H9 (cell line): ENCODE data around the gene NAIF1. TPM values are rescaled to one million over a fixed set of nuclear protein-coding genes. Genes with fewer than 3 reads are reported as not detected.

ENCODE experiments used
- DNase-seq: peaks from one replicate; pipeline ENCODE4 v3.0.0-alpha.2; 2017
- H2AFZ ChIP-seq: one replicate; pipeline ENCODE4 v1.6.1; 2013; ENCODE audit warnings: mild to moderate bottlenecking, low read length, control low read depth, moderate library complexity
- H2AK5ac ChIP-seq: 2 replicates; pipeline ENCODE4 v1.6.1; 2013; ENCODE audit warnings: low read length, control low read depth, mixed read lengths; ENCODE audit not compliant: insufficient read length
- H2BK120ac ChIP-seq: one replicate; pipeline ENCODE4 v1.6.1; 2013; ENCODE audit warnings: low read depth, mild to moderate bottlenecking, low read length, control low read depth, inconsistent platforms; ENCODE audit not compliant: poor library complexity, severe bottlenecking
- H2BK12ac ChIP-seq: 2 replicates; pipeline ENCODE4 v1.6.1; 2013; ENCODE audit warnings: low read length, control low read depth, mixed read lengths, low read depth; ENCODE audit not compliant: insufficient read length
- H2BK15ac ChIP-seq: 2 replicates; pipeline ENCODE4 v1.6.1; 2013; ENCODE audit warnings: low read depth, low read length, control low read depth
- H2BK20ac ChIP-seq: one replicate; pipeline ENCODE4 v1.6.1; 2013; ENCODE audit warnings: low read depth, mild to moderate bottlenecking, low read length, control low read depth, inconsistent platforms; ENCODE audit not compliant: poor library complexity, severe bottlenecking
- H2BK5ac ChIP-seq: 2 replicates; pipeline ENCODE4 v1.6.1; 2013; ENCODE audit warnings: low read length, control low read depth, mixed read lengths; ENCODE audit not compliant: insufficient read length
- H3K14ac ChIP-seq: 2 replicates; pipeline ENCODE4 v1.6.1; 2013; ENCODE audit warnings: low read length, control low read depth; ENCODE audit not compliant: insufficient read depth
- H3K18ac ChIP-seq: 2 replicates; pipeline ENCODE4 v1.6.1; 2013; ENCODE audit warnings: low read depth, mild to moderate bottlenecking, mixed read lengths, low read length, control low read depth; ENCODE audit not compliant: insufficient read length
- H3K23ac ChIP-seq: 2 replicates; pipeline ENCODE4 v1.6.1; 2013; ENCODE audit warnings: low read length, control low read depth, mixed read lengths, low read depth; ENCODE audit not compliant: insufficient read length
- H3K23me2 ChIP-seq: 2 replicates; pipeline ENCODE4 v1.6.1; 2013; ENCODE audit warnings: low read depth, mild to moderate bottlenecking, mixed read lengths, low read length, control low read depth; ENCODE audit not compliant: insufficient read length, poor library complexity, severe bottlenecking
- H3K27ac ChIP-seq: 2 replicates; pipeline ENCODE4 v1.5.1; 2013; ENCODE audit warnings: low read length, control low read depth, mixed read lengths, low read depth; ENCODE audit not compliant: insufficient read length
- H3K27me3 ChIP-seq: 2 replicates; pipeline ENCODE4 v1.6.1; 2013; ENCODE audit warnings: low read length, control low read depth, inconsistent platforms; ENCODE audit not compliant: insufficient read depth
- H3K4ac ChIP-seq: 2 replicates; pipeline ENCODE4 v1.6.1; 2013; ENCODE audit warnings: low read depth, mild to moderate bottlenecking, control low read depth, inconsistent platforms, low read length, moderate library complexity
- H3K4me1 ChIP-seq: 2 replicates; pipeline ENCODE4 v1.6.1; 2013; ENCODE audit warnings: low read length, control low read depth, inconsistent platforms; ENCODE audit not compliant: insufficient read depth
- H3K4me2 ChIP-seq: 2 replicates; pipeline ENCODE4 v1.6.1; 2013; ENCODE audit warnings: low read length, control low read depth, mixed read lengths; ENCODE audit not compliant: insufficient read length, insufficient read depth
- H3K56ac ChIP-seq: 2 replicates; pipeline ENCODE4 v1.6.1; 2013; ENCODE audit warnings: low read depth, mild to moderate bottlenecking, mixed read lengths, low read length, control low read depth; ENCODE audit not compliant: insufficient read length
- H3K79me1 ChIP-seq: 2 replicates; pipeline ENCODE4 v1.6.1; 2013; ENCODE audit warnings: low read depth, mild to moderate bottlenecking, moderate library complexity, low read length, control low read depth, inconsistent platforms; ENCODE audit not compliant: insufficient read depth, poor library complexity, severe bottlenecking
- H3K79me2 ChIP-seq: 2 replicates; pipeline ENCODE4 v1.6.1; 2013; ENCODE audit warnings: low read length, control low read depth, inconsistent platforms; ENCODE audit not compliant: insufficient read depth
- H3K9ac ChIP-seq: 2 replicates; pipeline ENCODE4 v1.6.1; 2013; ENCODE audit warnings: low read length, control low read depth, mixed read lengths; ENCODE audit not compliant: insufficient read length; ENCODE audit errors: extremely low read depth
- H3K9me3 ChIP-seq: one replicate; pipeline ENCODE4 v1.6.1; 2013; ENCODE audit warnings: low read depth, low read length, inconsistent platforms; ENCODE audit not compliant: control insufficient read depth
- H3T11ph ChIP-seq: one replicate; pipeline ENCODE4 v1.6.1; 2013; ENCODE audit warnings: mild to moderate bottlenecking, low read length, control low read depth, inconsistent platforms
- H4K20me1 ChIP-seq: one replicate; pipeline ENCODE4 v1.6.1; 2013; ENCODE audit not compliant: control insufficient read depth, insufficient read length, insufficient read depth
- H4K5ac ChIP-seq: 2 replicates; pipeline ENCODE4 v1.6.1; 2013; ENCODE audit warnings: low read depth, mild to moderate bottlenecking, mixed read lengths, low read length, control low read depth; ENCODE audit not compliant: insufficient read length
- H4K8ac ChIP-seq: replicated peaks from 2 replicates; pipeline ENCODE4 v1.6.1; 2013; ENCODE audit warnings: low read length, control low read depth, mixed read lengths, low read depth; ENCODE audit not compliant: insufficient read length
- H4K91ac ChIP-seq: 2 replicates; pipeline ENCODE4 v1.6.1; 2013; ENCODE audit warnings: low read depth, mild to moderate bottlenecking, moderate library complexity, mixed read lengths, low read length, control low read depth; ENCODE audit not compliant: insufficient read length
- H3K27ac Mint-ChIP-seq, 3 experiments: 2 replicates in 2 of 3; 3 replicates in 1 of 3; pipeline ENCODE4 v1.8.0; 2020 to 2021; ENCODE audit warnings: mixed read lengths in 3 of 3, mild to moderate bottlenecking in 1 of 3, moderate library complexity in 1 of 3
- H3K27me3 Mint-ChIP-seq: 2 replicates; pipeline ENCODE4 v1.8.0; 2021; ENCODE audit warnings: low read depth, mild to moderate bottlenecking, moderate library complexity, mixed read lengths
- H3K36me3 Mint-ChIP-seq, 3 experiments: 2 replicates in 2 of 3; 3 replicates in 1 of 3; pipeline ENCODE4 v1.8.0; 2020 to 2021; ENCODE audit warnings: low read depth in 3 of 3, mixed read lengths in 3 of 3; ENCODE audit not compliant: insufficient read depth in 1 of 3
- H3K4me1 Mint-ChIP-seq, 2 experiments: 2 replicates each; pipeline ENCODE4 v1.8.0; 2020; ENCODE audit warnings: mixed read lengths in 2 of 2
- H3K4me3 Mint-ChIP-seq, 2 experiments: 2 replicates in 1 of 2; 3 replicates in 1 of 2; pipeline ENCODE4 v1.8.0; 2020 to 2021; ENCODE audit warnings: mild to moderate bottlenecking in 2 of 2, mixed read lengths in 2 of 2, moderate library complexity in 1 of 2
- H3K9me3 Mint-ChIP-seq, 2 experiments: 2 replicates in 1 of 2; 3 replicates in 1 of 2; pipeline ENCODE4 v1.8.0; 2020; ENCODE audit warnings: mild to moderate bottlenecking in 2 of 2, mixed read lengths in 2 of 2, moderate library complexity in 1 of 2
- WGBS: extraction: QIAGEN DNeasy Blood & Tissue Kit; methylation state at CpG from one replicate; pipeline ENCODE4 v1.1.7; 2013; ENCODE audit warnings: missing lambda C conversion rate, low lambda C conversion rate, mixed read lengths; ENCODE audit not compliant: insufficient read length; ENCODE audit errors: extremely low coverage; 5-methylcytosine and 5-hydroxymethylcytosine counted together
- total RNA-seq: library from RNA; stranded (reverse); gene quantifications from 2 replicates; pipeline ENCODE4 v1.2.1, GENCODE V29; 2021
- TF ChIP-seq, protein P1 (sequence below): fragments of 200-600 bp; sonication (generic); conservative IDR thresholded peaks from 3 replicates; pipeline ENCODE4 v1.8.0; 2021; ENCODE audit warnings: antibody characterized with exemption, mild to moderate bottlenecking

Gene NAIF1
- total RNA-seq, 1 experiment from 2014 or later: 6.3 TPM

DNA sequence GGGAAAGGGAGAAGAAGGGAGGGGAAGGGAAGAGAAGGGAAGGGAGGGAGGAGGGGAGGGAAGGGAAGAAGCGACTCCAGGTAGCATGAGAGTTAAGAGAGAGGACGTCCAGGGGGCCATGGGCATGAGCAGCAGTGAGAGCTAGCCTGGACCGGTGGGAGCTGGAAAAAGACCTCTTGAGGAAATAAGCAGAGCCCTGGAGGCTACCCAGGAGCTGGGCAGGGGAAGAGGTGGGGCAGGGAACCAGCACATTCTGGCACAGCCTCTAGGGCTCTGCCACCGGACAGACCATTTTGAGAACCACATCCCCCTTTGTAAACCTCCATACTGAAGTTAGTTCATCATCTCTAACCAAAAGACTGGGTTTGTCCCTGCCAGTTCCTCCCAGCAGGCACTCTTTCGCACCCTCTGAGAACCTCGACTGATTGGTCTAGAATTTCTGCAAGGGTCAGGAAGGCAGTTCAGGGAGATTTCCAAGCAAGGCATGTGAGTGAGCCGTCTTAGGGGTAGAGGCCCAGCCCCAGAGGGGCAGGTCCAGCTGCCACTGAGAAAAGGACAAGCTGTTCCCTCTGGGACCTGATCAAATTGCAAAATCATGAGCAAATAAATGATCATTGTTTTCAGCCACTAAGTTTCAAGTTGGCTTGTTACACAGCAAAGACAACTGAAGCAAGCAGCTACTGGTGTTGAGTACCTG, 11.6 kb downstream of the NAIF1 start:
- Histone ChIP-seq H2BK20ac (no peak overlapping the region), H4K8ac (no peak overlapping the region), H4K20me1 (no peaks in the 10 kb centered on the region), H3K14ac (0 out of 2 replicates have a peak overlapping the region, but pooled peaks have one; percentile 34), H3K56ac (no peak overlapping the region), H3T11ph (no peak overlapping the region), H3K23ac (no peak overlapping the region), H2AFZ (no peak overlapping the region), H3K9me3 (no peaks in the 10 kb centered on the region), H3K4ac (no peak overlapping the region), H3K4me1 (peaks cover 3% of the 10 kb centered on the region; the same call in 1 of the 2 replicates), H3K79me1 (no peaks in the 10 kb centered on the region), H3K23me2 (no peaks in the 10 kb centered on the region), H3K9ac (no peak overlapping the region), H3K4me2 (no peak overlapping the region), H2AK5ac (no peak overlapping the region), H3K18ac (no peak overlapping the region), H2BK15ac (no peak overlapping the region), H4K91ac (no peak overlapping the region), H3K79me2 (no peaks in the 10 kb centered on the region), H3K27ac (no peak overlapping the region), H4K5ac (no peak overlapping the region), H2BK12ac (no peak overlapping the region), H3K27me3 (no peaks in the 10 kb centered on the region), H2BK120ac (no peak overlapping the region), H2BK5ac (no peak overlapping the region)
- peak; percentile 59 for DNase-seq
- Mint-ChIP-seq H3K27ac (peak overlapping the region in 2 of 3 experiments; percentile 62 to 76; a peak in 3 of 7 replicates), H3K27me3 (no peaks in the 10 kb centered on the region), H3K4me1 (peaks cover 25 to 34% of the 10 kb centered on the region in 2 experiments), H3K4me3 (peak overlapping the region in 1 of 2 experiments; percentile 51; a peak in 2 of 5 replicates), H3K36me3 (no peaks in the 10 kb centered on the region), H3K9me3 (no peaks in the 10 kb centered on the region; a peak in 1 of 5 replicates)
- WGBS: no CpG with 5 or more reads among the region's 7 CpGs
- TF ChIP-seq, protein P1, sequence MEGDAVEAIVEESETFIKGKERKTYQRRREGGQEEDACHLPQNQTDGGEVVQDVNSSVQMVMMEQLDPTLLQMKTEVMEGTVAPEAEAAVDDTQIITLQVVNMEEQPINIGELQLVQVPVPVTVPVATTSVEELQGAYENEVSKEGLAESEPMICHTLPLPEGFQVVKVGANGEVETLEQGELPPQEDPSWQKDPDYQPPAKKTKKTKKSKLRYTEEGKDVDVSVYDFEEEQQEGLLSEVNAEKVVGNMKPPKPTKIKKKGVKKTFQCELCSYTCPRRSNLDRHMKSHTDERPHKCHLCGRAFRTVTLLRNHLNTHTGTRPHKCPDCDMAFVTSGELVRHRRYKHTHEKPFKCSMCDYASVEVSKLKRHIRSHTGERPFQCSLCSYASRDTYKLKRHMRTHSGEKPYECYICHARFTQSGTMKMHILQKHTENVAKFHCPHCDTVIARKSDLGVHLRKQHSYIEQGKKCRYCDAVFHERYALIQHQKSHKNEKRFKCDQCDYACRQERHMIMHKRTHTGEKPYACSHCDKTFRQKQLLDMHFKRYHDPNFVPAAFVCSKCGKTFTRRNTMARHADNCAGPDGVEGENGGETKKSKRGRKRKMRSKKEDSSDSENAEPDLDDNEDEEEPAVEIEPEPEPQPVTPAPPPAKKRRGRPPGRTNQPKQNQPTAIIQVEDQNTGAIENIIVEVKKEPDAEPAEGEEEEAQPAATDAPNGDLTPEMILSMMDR: no peak
